ENCODE results near the gene CCDC160.
"Not testable (repeated sequence)": the region's sequence is repeated elsewhere in the genome, so short reads cannot be mapped to it uniquely, and the experiment has no call there.

CCDC160 gene

DNA sequence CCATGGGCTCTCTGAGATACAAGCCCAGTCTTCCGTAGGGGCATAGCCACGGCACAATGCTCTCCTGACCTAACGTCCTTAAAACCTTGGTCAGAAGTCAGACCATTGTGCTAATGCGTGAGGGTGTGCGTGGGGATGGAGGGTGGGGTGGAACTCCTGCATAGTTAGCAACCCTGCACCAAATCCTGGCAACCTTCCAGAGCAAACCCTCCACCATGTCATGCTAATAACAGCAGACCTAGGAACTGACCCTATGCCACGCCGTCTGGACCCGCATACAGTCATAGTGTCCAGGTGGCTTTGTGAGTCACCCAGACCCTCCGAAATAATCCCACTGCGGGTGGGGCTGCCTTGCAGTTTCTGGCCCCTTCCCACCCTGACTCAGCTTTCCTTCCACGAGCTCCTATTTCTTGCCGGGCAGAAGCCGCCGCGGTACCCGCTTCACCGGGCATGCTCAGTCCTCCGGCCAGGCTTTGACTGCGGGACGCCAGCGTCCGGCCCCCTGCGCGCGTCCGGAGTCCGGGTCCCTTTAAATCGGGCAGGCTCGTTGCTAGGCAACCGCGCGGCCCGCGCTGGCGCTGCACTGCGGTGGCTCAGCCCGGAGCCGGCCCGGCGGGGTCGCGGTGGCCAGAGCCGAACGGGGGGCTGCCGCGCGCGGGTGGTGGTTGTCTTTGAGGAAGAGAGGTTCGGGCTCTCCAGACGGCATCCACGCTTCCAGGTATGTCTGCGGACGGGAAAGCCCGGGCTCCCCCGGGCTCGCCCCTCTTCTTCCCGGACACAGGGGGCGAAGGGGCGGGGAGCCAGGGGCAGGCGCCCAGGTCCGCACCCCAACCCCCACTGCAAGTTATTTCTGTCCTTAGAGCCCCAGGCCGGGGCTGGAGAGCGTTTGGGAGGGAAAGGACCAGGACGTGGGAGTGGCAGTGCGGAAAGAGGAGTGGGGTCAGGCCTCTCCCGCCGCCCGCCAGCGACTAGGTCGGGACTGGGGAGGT lies at the start of gene CCDC160:
Gene CCDC160, plus strand, starts transcription at position 557 of the 989 bp plus-strand sequence. CDS start 7,619 bp downstream, outside the sequence.
- in situ Hi-C loops (cut with MboI; ENCODE audit: low sequenced_read_pairs), result no loop called here

DNA sequence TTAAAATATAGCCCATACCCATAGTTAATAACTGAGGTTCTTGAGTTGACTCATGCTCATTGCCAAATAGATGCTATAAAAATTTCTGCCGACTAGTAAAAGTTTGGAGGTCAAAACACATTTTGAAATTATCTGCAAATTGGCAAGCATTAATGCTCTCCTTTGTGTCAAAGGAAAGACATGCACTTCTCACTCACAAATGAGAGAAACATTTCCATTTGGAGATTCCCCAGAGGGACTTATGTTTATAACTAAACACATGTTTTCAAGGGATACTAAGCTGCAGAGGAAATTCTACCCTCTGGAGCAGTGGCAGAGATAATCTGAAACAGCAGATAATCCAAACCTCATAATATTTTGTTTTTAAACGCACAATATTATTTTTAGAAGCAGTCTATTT lies 45.7 kb upstream of the CCDC160 start:
- in situ Hi-C loops (cut with MboI; ENCODE audit: low sequenced_read_pairs), result no loop called here

DNA sequence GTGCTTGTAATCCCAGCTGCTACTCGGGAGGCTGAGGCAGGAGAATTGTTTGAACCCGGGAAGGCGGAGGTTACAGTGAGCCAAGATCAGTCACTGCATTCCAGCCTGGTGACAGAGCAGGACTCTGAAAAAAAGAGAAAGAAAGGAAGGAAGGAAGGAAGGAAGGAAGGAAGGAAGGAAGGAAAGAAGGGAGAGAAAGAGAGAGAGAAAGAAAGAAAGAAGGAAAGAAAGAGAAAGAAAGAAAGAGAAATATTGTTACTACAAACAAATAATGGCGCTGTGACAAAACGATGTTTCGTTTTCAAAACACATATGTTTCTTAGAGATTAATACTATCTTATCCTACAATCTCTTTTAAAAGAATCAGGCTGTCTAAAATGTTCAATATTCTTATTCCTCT lies 42.1 kb upstream of the CCDC160 start:
- in situ Hi-C loops (cut with MboI; ENCODE audit: low sequenced_read_pairs), result no loop called here

DNA sequence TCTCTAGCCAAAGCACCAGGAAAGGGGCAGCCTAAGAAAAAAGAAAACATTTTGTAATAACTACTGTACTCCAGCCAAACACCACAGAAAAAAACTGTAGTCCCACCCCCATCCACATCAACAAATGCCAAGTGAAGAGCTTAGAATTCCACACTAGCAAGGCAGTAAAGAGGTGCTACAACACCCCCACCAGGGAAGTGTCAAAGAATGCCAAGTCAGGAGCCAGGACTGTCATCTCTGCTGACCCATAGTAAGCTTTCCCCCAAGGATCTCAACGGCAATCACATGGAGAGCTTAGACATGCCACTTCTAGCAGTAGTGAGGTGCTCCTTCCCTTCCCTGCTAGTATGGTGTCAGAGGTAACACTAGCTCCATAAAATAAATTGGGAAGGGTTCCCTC lies 34.4 kb upstream of the CCDC160 start:
- in situ Hi-C loops (cut with MboI; ENCODE audit: low sequenced_read_pairs), result no loop called here

GRCh38 chrX:134206221-134206620 lies 30.8 kb upstream of the CCDC160 start:
- in situ Hi-C loops (cut with MboI; ENCODE audit: low sequenced_read_pairs), result no loop called here

GRCh38 chrX:134210465-134210864 lies 26.5 kb upstream of the CCDC160 start:
- in situ Hi-C loops (cut with MboI; ENCODE audit: low sequenced_read_pairs), result no loop called here

DNA sequence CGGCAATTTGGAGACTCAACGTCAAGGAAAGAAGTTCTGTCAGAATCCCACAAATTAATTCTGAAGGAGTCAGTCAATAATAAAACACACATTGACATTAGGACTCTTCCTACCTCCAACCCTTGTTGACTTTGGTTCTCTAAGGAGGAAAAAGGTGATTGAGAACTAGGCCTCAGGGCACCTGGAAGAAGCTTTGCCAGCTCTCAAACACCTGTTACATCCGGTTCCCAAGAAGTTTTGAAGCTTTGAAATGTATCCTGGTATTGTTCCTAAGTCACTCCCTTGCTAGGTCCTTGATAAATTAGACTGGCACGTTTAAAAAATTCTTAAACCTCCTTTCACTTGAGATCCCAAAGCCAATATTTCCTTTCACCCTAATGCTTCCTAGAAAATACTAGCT lies 1.7 kb upstream of the CCDC160 start:
- in situ Hi-C loops (cut with MboI; ENCODE audit: low sequenced_read_pairs), result no loop called here

- in situ Hi-C loops (cut with MboI; ENCODE audit: low sequenced_read_pairs), result not testable (repeated sequence)
These were observed 1.2 kb downstream of the CCDC160 start for GRCh38 chrX:134238144-134238543.

- in situ Hi-C loops (cut with MboI; ENCODE audit: low sequenced_read_pairs), result no loop called here
These were observed 2.0 kb downstream of the CCDC160 start for GRCh38 chrX:134239016-134239415.

DNA sequence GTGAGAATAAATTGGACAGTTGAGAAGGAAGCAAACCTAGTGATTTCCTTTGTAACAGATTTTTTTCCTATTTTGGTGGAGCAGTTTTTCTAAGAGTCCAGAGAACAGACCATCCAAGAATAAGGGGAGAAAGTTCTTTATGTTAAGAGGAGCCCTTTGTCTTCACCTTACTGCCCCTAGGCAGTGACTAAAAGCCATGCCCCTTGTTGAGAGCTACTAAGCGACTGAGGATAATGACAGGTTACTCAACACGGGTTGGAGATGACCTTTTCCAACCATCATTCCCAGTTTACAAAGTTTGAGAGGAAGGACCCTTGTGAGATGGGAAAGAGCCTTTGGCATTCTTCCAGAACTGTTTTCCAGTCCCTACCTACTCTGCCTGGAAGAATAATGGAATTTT lies 3.2 kb downstream of the CCDC160 start:
- in situ Hi-C loops (cut with MboI; ENCODE audit: low sequenced_read_pairs), result no loop called here

- in situ Hi-C loops (cut with MboI; ENCODE audit: low sequenced_read_pairs), result no loop called here
These were observed 5.1 kb downstream of the CCDC160 start for GRCh38 chrX:134241960-134242619.

GRCh38 chrX:134244043-134244442 lies 7.1 kb downstream of the CCDC160 start:
- in situ Hi-C loops (cut with MboI; ENCODE audit: low sequenced_read_pairs), result no loop called here

GRCh38 chrX:134246282-134246681 lies 9.3 kb downstream of the CCDC160 start:
- in situ Hi-C loops (cut with MboI; ENCODE audit: low sequenced_read_pairs), result no loop called here

DNA sequence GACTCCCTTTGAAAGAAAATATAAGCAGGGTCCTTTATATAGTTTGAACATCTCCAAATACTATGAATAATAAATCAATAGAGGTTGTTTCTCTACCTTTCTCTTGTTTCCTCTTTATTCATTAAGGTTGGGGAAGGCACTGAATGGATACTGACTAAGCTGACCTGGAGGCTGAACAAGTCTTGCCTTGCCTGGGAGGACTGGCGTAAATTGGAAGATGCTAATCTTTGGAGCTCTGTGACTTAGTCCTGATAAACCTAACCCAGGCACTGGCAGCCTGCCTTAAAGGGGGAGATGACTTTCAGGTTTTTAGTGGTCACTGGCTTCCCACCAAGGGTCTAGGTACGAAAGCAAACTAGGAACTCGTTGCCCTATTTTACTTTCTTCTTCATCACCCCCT lies 10.5 kb downstream of the CCDC160 start:
- in situ Hi-C loops (cut with MboI; ENCODE audit: low sequenced_read_pairs), result no loop called here

DNA sequence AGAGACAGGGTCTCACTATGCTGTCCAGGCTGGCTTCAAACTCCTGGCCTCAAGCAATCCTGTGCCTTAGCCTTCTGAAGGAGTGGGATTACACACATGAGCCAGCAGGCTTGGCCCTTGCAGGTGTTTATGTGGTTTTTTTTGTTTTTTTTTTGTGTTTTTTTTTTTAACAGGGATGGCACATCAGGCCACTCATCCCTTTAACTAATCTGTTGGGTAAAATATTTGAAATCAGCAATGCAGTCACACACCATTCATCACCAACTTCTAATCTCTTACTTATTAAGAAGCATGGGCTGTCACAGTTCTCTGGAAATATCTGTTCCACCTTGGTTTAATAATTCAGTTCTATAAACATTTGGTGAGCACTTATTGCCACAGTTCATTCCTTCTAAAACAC lies 12.3 kb downstream of the CCDC160 start:
- in situ Hi-C loops (cut with MboI; ENCODE audit: low sequenced_read_pairs), result no loop called here

DNA sequence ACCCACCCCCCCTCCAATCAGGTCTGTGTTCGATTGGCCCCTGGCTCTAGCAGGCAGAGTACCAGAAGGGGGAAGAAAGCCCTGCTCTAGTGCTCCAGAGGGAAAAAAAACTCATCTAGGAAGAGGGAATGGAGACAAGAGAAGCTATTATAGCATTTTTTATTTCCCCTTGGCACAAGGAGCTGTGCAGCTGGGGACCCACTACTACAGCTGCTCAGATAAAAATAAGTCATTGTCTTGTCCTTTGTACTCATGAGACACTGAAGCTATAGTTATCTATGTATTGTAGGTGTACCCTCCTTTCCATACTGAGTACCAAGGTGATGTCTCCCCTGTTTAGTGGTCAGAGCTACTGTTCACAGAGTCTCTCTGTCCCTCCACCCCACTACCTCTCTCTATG lies 14.3 kb downstream of the CCDC160 start:
- in situ Hi-C loops (cut with MboI; ENCODE audit: low sequenced_read_pairs), result no loop called here

DNA sequence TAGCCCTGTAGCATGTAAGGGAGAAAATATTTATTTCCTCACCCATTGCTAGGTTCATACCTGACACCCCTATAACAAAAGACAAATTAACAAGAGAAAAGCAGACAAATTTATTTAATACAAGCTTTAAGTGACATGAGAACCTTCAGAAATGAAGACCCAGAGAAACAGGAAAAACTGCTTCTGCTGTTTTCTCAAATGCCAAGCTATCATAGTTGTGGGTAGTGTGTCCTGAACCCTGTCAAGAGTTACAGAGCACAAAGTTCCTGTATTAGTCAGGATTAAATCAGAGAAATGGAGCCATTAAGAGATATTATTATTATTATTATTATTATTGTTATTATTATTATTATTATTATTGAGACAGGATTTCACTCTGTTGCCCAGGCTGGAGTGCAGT lies 17.5 kb downstream of the CCDC160 start:
- in situ Hi-C loops (cut with MboI; ENCODE audit: low sequenced_read_pairs), result no loop called here

DNA sequence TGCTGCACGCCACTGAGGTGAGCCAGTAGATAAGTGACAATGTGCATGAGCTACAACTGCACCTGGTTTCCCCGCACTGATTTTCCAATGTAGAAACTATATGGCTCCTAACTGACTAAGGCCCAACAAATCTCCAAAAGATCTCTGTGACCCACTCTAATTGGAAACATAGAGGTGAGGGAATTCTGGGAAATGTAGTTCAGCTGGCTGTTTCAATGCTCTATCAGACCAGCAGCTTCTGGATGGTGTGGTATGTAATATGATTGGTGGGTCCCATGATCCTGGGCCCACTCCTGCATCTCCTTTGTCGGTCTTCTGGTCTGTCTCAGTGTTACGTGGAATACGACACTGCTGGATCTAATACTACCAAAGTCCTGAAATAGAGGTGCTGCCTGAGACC lies 18.6 kb downstream of the CCDC160 start:
- in situ Hi-C loops (cut with MboI; ENCODE audit: low sequenced_read_pairs), result no loop called here

GRCh38 chrX:134256684-134257083 lies 19.7 kb downstream of the CCDC160 start:
- in situ Hi-C loops (cut with MboI; ENCODE audit: low sequenced_read_pairs), result no loop called here

GRCh38 chrX:134258202-134258601 lies 21.2 kb downstream of the CCDC160 start:
- in situ Hi-C loops (cut with MboI; ENCODE audit: low sequenced_read_pairs), result no loop called here

DNA sequence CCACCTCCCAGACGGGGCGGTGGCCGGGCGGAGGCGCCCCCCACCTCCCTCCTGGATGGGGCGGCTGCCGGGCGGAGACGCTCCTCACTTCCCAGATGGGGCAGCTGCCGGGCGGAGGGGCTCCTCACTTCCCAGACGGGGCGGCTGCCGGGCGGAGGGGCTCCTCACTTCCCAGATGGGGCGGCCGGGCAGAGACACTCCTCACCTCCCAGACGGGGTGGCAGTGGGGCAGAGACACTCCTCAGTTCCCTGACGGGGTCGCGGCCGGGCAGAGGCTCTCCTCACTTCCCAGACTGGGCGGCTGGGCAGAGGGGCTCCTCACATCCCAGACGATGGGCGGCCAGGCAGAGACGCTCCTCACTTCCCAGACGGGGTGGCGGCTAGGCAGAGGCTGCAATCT lies 49.0 kb downstream of the CCDC160 start:
- in situ Hi-C loops (cut with MboI; ENCODE audit: low sequenced_read_pairs), result not testable (repeated sequence)

- in situ Hi-C loops (cut with MboI; ENCODE audit: low sequenced_read_pairs), result no loop called here
These were observed 50.4 kb downstream of the CCDC160 start for GRCh38 chrX:134287346-134287745.
